Stimulated activated CD4-positive, alpha-beta T cell treated with anti-CD3 and anti-CD28 coated beads, TNF-alpha, amount 100 ng/mL, for 1 hour (primary cell): ENCODE measurements around the gene CEBPE.

Source experiments
- DNase-seq, 3 donors: peaks; one replicate each; pipeline ENCODE4 v3.0.0-alpha.2; 2020; ENCODE audit warnings: low read depth in 3 of 3, low spot score in 1 of 3

The CEBPE gene

DNA sequence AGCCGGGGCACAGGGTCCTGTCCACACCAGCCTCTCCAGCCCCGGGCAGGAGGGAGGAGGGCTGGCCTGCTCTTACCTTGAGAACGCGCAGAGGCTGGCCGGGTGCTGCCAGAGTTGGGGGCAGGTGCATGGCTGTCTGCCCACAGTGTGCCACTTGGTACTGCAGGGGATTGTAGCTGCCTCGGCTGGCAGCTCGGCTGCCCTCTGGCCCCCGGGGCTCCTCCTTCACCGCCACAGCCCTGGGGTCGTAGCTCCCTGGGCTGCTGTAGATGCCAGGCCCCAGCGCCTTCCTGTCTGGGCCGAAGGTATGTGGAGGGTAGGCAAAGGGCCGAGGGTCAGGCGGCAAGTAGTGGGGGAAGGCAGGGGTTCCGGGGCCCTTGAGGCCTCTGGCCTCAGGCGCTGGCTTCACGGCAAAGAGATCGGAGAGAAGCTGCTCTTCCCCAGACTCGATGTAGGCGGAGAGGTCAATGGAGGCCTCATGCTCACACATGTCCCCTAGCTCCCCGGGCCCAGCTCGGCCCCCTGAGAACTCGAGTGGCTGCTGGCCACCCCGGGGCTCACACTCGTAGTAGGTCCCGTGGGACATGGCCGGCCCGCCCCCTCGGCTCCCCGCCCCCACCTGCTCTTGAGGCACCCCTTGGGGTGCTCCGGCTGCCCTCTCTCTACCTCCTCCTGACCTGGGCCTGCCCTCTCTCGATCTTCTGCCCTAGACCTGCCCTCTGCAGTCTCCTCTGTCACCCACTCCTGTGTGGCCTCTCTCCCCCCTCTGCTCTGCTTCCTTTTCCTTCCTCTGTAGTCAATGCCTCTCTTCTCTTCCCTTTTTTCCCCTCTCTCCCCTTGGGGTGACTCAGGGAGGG is at the start of gene CEBPE:
TSS of gene CEBPE (minus strand) at position 750 of the 857 bp plus-strand sequence. CDS start at position 586, 164 bp downstream.
- no peak for DNase-seq

DNA sequence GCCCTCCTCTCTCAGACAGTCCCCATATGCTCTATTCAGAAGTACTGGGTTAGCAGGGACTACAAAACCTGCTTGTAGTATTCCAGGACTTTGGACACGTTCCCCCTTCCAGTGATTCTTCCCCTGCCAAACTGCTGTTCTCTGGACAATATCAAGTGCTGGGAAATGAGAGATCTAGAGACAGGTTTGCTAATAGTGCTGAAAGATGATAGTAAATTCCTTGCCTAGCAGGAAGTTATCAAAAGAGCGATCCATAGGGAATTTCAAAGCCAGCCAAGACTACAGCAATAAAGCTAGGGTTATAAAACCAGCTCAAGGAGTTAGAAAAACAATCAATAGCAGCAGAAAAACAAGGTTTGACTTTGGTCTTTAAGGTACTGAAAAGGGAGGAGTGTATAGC is 49.2 kb upstream of the CEBPE start:
- no peak for DNase-seq

- DNase-seq: no peak
These were observed 48.2 kb upstream of the CEBPE start for GRCh38 chr14:23167116-23167847.

- no peak for DNase-seq
These were observed 45.9 kb upstream of the CEBPE start for GRCh38 chr14:23164949-23165348.

- DNase-seq: no peak
These were observed 45.2 kb upstream of the CEBPE start for GRCh38 chr14:23164250-23164649.

DNA sequence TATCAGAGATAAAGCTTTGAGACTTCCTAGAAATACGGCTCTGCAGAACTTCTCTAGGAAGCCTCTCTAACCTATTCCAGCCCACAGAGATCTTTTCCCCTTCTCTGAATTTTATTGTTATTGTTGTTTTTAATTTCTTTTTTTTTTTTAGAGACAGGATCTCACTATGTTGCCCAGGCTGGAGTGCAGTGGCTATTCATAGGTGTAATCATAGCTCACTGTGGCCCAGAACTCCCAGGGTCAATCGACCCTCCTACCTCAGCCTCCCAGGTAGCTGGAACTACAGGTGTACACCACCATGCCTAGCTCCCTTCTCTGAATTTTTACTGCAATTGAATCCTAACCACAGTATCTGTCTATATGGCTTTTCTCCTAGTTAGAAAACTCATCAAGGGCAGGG is 44.8 kb upstream of the CEBPE start:
- DNase-seq: no peak

- DNase-seq: no peak
These were observed 43.7 kb upstream of the CEBPE start for GRCh38 chr14:23162800-23163199.

DNA sequence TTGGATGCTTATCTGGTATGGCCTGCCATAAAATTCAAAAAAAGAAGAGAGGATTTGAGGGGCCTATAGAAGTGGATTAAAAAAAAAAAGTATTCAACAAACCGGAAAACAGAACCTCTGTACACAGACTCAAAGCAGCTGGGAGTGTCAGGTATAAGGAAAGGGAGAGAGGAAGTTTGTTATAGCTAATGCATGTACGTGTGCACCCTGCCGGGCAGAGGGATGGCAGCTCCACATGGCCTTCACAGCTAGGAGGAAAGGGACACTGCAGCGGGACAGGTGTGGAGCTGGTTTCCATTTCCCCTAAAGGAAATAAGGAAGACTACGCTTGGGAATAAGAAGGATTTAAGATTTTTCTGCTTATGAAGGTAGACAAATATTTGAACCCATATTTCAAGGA is 43.0 kb upstream of the CEBPE start:
- no peak for DNase-seq

DNA sequence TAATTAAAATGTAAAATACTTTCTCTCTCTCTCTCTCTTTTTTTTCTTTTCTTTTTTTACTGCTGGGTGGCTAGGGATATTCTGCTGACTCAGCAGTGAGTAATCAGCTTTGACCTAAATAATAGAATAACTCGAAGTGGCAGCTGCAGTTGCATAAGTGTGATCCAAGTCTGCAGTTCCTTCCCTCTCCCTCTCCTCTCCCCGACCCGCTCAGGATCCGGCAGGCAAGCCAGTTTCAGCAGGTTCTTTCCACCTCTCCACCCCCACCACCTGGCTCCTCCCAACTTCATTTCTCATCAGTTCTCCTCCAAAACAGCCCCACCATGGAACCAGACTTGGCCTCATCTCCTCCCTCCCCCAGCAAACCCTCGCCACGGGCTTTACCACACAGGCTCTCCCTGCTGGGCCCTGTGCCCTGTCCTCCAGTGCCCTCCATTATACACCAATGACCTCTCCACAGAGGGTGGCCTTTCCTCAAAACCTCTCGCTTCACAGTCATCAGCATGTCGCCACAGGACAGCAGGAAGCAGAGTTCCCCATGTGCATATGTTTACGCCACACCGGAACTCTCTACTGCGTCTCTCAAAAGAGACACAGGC is 42.0 kb upstream of the CEBPE start:
- no peak for DNase-seq

DNA sequence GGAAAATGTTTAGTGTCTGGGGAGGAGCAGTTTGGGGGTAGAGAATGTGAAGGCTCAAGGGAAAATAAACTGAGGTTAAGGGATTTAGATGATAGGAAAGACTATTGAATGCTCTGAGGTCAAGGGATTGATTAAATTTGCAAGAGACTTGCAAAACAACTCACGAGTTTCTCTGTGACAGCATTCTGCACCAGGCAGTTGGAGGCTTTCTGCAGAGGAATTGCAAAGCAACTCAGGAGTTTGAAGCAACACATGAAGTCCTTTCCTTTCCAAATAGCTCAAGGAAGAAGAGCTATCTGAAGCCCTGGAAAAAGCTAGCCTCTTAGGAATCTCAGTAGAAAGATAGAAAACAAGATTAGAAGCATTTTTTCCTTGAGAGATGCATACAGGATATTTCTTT is 40.5 kb upstream of the CEBPE start:
- DNase-seq: no peak

GRCh38 chr14:23158779-23159178 is 39.7 kb upstream of the CEBPE start:
- no peak for DNase-seq

DNA sequence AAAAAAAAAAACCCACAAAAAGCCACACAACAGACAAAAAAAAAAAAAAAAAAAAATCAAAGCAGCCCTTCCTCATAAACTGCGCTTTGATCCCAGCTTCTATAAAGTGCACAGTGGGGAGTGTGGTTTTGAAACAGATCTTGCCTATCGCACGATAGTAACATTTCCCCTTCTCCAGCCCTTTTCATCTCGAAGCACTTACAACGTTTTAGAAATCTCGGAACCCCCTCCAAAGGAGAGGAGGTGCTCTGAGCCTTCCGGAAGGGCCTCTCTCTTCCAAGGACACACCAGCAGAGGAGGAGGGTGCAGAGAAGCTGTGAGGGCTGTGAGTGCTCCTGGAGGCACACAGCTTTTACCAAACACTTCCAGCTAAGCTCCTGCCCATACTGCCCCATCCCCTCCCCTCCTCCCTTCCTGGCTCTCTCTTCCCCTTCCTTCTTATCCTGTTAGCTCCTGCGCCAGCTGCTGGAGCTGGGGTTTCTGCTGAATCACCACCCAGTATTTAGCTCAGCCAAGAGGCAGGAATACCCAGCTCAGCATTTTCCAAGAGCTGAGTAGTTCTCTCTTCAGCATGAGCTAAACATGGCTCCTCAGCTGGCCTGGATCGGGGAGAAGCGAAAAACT is 36.0 kb upstream of the CEBPE start:
- no peak for DNase-seq

DNA sequence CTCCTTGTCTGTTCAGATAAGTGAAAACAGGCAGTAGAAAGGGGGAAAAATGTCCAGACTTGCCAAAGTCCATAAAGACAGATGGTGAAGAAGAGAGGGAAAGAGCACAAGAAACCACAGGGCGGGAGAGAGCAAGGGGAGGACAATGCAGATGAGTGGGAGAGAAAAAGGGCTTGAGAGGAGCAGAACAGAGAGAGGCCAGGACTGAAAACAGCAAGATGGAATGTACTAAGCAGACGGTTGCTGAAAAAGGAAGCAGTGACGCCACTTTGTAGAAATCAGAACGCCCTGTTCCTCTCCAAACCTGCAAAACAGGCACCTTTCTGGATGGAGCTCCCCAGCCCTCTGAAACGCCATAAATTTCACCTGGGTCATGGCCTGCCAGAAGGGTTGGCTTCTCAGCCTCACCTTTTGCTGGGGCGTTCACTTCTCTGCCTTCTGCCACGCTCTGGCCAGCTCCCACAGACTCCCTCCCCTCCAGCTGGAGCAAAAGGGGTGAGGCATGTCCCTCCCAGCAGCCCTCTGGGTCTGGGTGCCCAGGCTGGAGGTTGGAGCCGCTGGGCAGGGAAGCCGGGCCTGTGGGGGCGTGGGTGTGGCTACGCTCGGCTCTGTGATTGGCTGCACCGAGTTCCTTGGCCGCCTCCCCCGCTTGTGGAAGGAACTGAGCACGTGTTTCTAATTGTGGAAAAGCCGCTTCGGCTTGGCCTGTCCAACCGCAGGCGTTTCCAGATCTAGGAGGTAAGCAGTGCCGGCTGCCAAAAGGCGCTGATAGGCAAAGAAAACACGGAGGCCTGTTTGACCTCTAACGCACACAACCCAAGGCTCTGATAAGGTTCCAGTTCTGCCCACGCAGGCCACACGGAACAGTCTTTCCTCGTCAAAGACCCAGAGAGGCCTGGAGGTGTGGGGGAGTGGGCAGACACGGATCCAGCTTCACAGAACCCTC is 35.1 kb upstream of the CEBPE start:
- no peak for DNase-seq

- no peak for DNase-seq
These were observed 32.3 kb upstream of the CEBPE start for GRCh38 chr14:23151342-23151741.

- no peak for DNase-seq
These were observed 30.7 kb upstream of the CEBPE start for GRCh38 chr14:23149745-23150144.

GRCh38 chr14:23148591-23149249 is 29.7 kb upstream of the CEBPE start:
- no peak for DNase-seq

GRCh38 chr14:23147676-23148075 is 28.6 kb upstream of the CEBPE start:
- DNase-seq: no peak

DNA sequence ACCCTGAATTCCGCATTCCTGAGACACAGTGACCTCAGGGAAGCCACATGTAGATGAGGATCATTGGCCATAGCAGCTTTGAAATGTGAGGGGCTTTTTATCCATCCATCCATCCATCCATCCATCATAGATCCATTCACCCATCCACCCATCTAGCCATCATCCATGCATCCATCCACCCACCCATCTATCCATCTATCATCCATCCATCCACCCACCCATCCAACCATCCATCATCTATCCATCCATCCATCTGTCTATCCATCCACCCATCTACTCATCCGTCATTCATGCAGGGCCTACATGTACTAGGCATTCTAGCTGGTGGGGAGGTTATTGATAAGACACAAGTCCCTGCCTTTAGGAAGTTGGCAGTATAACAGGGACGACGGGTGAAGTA is 27.9 kb upstream of the CEBPE start:
- DNase-seq: no peak

GRCh38 chr14:23146351-23146910 is 27.4 kb upstream of the CEBPE start:
- DNase-seq: no peak
